HG03565 (cell line): ENCODE results near the gene GNA12.

Experiments used
- ATAC-seq: cut with Tn5 transposase; IDR thresholded peaks from one replicate; pipeline ENCODE4 v1.9.1; 2021; ENCODE audit warnings: mild to moderate bottlenecking, moderate library complexity; ENCODE audit not compliant: unreplicated experiment

Gene GNA12

DNA sequence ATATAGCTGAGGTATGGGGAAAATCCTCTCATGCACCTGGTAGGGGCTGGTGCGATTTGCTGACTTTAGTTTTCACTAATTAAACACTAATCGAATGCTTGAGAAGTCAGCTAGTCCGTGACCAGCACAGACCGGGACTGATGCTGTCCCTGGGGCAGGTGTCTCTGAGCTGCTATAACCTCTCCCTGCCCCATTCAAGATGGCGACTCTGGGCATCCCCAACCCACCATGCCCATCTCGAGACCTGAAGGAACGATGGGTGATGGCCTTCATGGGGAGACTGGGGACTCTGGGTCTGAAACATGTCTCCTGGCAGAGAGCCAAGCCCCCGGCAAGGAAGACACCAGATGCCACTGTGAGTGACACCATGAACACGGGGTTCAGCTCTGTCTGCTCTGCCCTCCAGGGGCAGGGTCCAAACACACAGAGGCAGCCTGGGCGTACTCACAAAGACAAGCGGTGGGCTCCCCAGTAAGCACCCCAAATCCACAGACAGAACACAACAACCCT, 57.4 kb downstream of the GNA12 start:
- no peak for ATAC-seq

DNA sequence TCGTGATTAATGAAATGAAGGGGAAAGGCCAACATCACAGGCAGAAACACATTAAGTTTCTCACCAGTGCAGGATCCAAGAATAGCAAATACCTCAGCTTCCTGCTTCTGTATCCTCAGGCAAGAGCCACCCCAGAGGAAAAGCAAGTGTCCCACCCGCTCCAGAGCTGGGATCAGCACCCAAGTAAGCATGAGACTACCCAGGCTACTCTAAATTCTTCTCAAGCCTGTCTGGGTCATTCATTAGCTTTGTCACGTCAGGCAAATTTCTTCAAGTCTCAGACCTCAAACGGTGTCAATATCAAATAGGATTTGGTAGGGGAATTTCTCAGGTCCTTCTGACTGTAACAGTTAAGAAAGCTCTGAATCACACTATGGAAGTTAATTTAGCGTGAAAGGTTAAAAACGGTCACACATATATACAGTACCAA, 59.0 kb downstream of the GNA12 start:
- ATAC-seq: peak; percentile 90

GRCh38 chr7:2782565-2782964, 61.5 kb downstream of the GNA12 start:
- ATAC-seq: no peak

DNA sequence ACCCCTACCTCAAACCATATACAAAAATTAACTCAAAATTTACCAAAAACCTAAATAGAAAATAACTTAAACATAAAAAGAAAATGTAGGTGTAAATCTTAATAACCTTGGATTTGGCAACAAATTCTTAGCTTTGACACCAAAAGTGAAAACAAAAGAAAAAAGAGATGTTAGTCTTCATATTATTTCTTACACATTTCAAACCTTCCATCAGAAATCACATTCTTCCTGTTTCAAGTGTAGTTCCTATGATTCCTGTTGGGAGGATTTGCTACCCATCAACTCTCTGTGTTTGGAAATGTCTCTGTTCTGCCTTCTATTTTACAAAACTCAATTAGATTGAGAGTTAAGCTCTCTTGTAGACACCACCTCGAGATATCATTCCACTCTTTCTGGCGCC, 62.0 kb downstream of the GNA12 start:
- no peak for ATAC-seq

GRCh38 chr7:2781636-2782035, 62.5 kb downstream of the GNA12 start:
- ATAC-seq: no peak

GRCh38 chr7:2779051-2779450, 65.1 kb downstream of the GNA12 start:
- ATAC-seq: no peak

- no peak for ATAC-seq
Measured at GRCh38 chr7:2777898-2778535, 66.1 kb downstream of the GNA12 start.

- ATAC-seq: no peak
Measured at GRCh38 chr7:2776401-2776800, 67.7 kb downstream of the GNA12 start.

DNA sequence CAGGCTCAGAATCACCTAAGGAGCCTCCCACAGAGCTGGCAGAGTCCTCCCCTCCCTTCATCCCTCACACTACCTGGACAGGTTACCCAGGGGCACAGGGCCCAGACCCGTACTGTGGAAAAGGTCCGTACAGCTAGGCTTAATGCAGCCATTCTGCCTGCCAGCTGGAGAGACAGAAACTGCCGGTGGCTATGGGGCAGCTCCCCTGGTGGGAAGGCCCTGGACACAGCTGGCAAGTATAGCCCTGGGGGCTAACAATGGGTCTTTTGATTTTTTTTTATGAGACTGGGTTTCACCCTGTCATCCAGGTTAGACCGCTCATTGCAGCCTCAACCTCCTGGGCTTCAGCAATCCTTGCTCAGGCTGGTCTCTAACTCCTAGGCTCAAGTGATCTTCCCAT, 68.3 kb downstream of the GNA12 start:
- no peak for ATAC-seq

DNA sequence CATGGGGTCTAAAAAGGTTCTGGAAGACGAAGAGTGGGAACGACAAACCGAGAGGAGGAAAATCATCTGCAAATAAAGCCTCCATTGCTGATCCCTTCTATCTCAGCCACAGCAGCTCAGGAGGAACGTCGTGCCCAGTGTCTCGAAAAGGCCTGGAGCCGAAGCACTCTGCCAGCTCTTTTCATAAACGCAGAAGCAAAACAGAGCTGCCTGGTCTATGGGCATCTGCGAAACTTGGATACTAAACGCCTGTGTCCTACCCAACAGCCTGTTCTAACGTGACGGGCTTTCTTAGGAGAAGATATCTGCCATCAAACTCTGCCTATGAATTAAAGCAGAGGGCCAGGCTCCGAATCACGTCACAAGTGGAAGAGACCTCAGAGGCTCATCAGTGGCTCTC, 68.7 kb downstream of the GNA12 start:
- ATAC-seq: no peak

- ATAC-seq: no peak
Measured at GRCh38 chr7:2774935-2775334, 69.2 kb downstream of the GNA12 start.

- ATAC-seq: no peak
Measured at GRCh38 chr7:2774280-2774679, 69.8 kb downstream of the GNA12 start.

DNA sequence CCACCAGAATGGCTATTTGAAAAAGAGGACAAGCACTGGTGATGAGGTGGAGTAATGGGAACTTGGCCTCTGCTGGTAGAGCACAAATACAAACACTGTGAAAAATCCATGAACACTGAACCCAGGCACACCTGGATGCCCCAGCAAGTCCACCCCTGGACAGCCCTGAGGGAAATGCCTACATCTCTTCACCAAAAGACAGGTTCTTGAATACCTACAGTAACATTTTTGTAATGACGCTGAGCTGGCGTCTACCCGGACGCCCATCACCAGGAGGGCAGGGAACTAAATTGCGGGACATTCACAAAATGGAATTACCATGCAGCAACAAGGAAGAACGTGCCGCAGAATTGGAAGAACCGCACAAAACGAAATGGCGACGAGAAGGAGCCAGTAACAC, 70.5 kb downstream of the GNA12 start:
- ATAC-seq: no peak

DNA sequence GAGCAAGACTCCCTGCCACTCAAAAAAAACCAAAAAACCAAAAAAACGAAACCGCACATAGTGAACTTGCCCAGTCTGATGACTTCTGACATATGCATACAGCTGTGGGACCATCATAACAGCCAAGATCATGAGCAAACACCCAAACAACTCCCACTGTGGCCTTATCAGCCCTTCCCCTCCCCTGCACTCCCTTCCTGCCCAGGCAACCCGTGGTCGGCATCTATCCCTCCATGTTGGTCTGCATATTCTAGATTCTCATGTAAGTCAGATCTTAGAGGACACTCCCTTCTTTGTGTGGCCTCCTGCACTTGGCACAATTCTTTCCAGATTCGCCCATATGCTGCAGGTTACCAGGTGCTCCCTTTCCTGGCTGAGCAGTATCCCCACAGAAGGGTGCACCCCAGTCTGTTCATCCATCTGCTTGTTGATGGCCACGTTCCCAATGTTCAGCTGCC, 72.8 kb downstream of the GNA12 start:
- no peak for ATAC-seq

DNA sequence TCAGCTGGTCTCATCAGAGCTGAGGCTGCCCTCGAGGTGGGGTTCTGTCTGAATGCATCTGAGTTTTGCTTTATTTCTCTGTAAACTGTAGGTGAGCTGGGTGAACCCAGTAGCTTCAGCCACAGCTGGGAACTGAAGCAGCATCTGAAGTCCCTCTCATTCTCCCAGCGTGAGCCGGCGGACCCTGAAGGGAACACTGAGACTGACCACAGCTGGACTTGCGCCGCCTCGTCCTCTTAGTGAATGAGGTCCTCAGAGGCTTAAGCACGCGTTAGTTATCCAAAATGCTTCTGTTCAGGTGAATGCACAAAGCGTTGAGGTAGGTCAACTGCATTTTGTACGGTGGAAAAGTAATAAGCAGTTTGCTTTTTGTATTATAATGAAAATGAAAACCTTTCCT, 79.5 kb downstream of the GNA12 start:
- no peak for ATAC-seq

- ATAC-seq: no peak
Measured at GRCh38 chr7:2763597-2763996, 80.5 kb downstream of the GNA12 start.

GRCh38 chr7:2761801-2762497, 82.2 kb downstream of the GNA12 start:
- no peak for ATAC-seq

DNA sequence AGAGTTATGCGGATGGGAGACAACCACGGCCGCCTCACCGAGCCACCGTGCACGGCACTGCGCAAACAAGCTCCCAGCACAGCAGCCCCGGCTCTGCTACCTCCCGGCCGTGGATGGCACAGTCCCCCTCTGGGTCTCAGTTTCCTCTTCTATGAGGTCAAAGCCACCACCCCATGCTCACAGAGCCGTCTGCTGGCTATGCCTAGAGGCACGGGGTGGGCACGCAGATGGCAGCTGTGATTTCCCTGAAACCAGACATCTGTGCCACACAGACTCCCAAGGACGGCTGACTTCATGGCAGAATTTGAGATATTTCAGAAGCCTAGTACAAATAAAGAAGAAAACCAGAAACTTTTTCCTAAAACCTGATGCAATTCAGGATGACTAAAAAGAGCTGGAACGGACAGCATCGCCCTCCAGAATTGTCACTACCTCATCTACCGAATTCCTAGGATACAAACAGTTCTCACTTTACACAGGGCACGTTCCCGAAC, 82.9 kb downstream of the GNA12 start:
- ATAC-seq: no peak

DNA sequence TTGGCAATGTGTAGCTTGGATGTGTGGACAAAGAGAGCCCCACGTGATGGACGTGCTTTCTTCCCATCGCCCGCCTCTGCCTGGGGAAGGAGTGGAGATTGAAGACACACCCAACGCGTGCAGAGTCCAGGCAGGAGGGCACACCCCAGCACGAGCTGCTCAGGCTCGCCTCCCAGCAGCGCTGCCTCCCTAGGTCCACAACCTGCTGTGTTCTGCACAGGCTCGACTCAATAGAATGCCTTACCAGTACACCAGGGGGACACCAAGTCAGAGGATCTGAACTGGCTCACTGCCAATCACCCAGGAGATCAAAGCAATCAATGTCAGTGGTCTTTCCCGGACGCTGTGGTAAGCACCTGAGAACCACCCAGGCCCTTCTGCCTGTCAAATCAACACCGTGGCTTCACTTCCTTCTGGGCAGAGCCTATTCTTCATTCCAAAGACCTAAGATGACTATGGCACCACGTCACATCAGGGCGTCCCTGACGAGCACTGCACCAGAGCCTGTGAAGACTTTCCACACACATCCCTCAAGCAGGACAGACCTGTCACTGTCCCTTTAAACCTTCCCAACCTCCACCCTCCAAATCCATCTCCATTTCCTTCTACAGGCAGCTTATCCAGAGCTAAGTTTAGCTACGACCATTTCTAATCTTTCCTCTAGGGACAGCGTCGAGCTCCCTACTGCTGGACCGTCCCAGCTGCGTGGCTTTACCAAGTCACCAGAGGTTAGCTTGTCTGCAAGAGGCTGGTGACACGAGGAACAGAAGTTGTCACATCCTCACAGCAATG, 83.8 kb downstream of the GNA12 start:
- no peak for ATAC-seq

DNA sequence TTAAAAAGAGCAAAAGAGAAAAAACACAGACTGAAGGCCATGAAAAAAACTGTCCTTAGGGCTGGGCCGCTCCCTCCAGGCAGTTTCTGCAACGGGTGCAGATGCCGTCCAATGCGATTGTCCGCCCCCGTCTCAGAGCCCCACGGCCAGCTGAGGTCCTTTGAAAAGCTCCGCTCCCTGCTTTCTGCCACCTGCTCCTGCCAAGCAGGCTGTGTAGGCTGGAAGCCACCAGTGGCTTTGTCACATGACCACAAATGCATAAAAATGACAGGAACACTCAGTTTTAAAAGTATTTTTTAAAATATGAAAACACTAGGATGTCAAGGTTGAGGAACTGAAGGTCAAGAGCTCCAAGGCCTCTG, 84.4 kb downstream of the GNA12 start:
- no peak for ATAC-seq
